ENCODE data around the gene DDX25. TPM values are rescaled to one million over a fixed set of nuclear protein-coding genes. Genes with fewer than 3 reads are reported as not detected.

DDX25 gene
- total RNA-seq, 1 experiment from 2014 or later = not detected

- TF ChIP-seq EZH2 (IDR thresholded peaks at IDR 0.05; ENCODE audit: low read length, unreplicated experiment) = no peak
- no peak for TF ChIP-seq CTCF (conservative IDR thresholded peaks at IDR 0.05; ENCODE audit: low read depth, low read length)
- TF ChIP-seq EZH2phosphoT487 (IDR thresholded peaks at IDR 0.05; ENCODE audit: borderline replicate concordance, low read length) = no peak
- H3K4me2 ChIP-seq (ENCODE audit: low read length) = no peak overlapping the region
- POLR2A ChIA-PET (ENCODE audit: unreplicated experiment) = no interaction called here
- no peaks in the 10 kb centered on the region for H3F3A ChIP-seq (ENCODE audit: low read length, unreplicated experiment)
- CTCF ChIA-PET = interaction anchor here (1.1 kb wide), 1 partner anchor 197 kb away, joined by 3 read pairs; no protein-coding TSS in a partner anchor
- H3K4me1 ChIP-seq (ENCODE audit: insufficient read depth, low read length) = no peaks in the 10 kb centered on the region
- DNase-seq (peak; percentile 11), ATAC-seq (no peak)
- H3K27ac ChIP-seq (ENCODE audit: low read length) = no peak overlapping the region
- no peak overlapping the region for H3K4me3 ChIP-seq (ENCODE audit: low read length)
- H3K79me2 ChIP-seq (ENCODE audit: low read length) = no peaks in the 10 kb centered on the region
- no peaks in the 10 kb centered on the region for H4K20me1 ChIP-seq (ENCODE audit: low read length)
- intact Hi-C loops (cut with micrococcal nuclease) = no loop called here
- no peaks in the 10 kb centered on the region for H3K9me3 ChIP-seq (ENCODE audit: low read length)
- no peak overlapping the region for H2AFZ ChIP-seq (ENCODE audit: low read length)
- peaks cover 23% of the 10 kb centered on the region for H3K27me3 ChIP-seq (ENCODE audit: low read length)
- H3K9ac ChIP-seq (ENCODE audit: low read length) = no peak overlapping the region
- no peaks in the 10 kb centered on the region for H3K9me2 ChIP-seq (replicated peaks; ENCODE audit: low read length)
- H3K36me3 ChIP-seq (ENCODE audit: low read depth, low read length) = no peaks in the 10 kb centered on the region
- no TSS peak for BruUV-seq (replicated peaks)
Observed at GRCh38 chr11:125916683-125917347, 12.5 kb downstream of the DDX25 start.

GRCh38 chr11:125918140-125918840 is 14.0 kb downstream of the DDX25 start:
- ATAC-seq (peak; percentile 48), DNase-seq (no peak)
- Histone ChIP-seq H3K27ac (ENCODE audit: low read length) (no peak overlapping the region), H3K4me1 (ENCODE audit: insufficient read depth, low read length) (no peaks in the 10 kb centered on the region), H3K9me2 (replicated peaks; ENCODE audit: low read length) (no peaks in the 10 kb centered on the region), H4K20me1 (ENCODE audit: low read length) (no peaks in the 10 kb centered on the region), H3K9me3 (ENCODE audit: low read length) (no peaks in the 10 kb centered on the region), H3K36me3 (ENCODE audit: low read depth, low read length) (no peaks in the 10 kb centered on the region), H2AFZ (ENCODE audit: low read length) (no peak overlapping the region), H3K4me3 (ENCODE audit: low read length) (no peak overlapping the region), H3K4me2 (ENCODE audit: low read length) (no peak overlapping the region), H3F3A (ENCODE audit: low read length, unreplicated experiment) (no peaks in the 10 kb centered on the region), H3K9ac (ENCODE audit: low read length) (no peak overlapping the region), H3K27me3 (ENCODE audit: low read length) (peaks cover 23% of the 10 kb centered on the region), H3K79me2 (ENCODE audit: low read length) (no peaks in the 10 kb centered on the region)
- POLR2A ChIA-PET (ENCODE audit: unreplicated experiment) = interaction anchor here (0.6 kb wide), 1 partner anchor 15 kb away, joined by 3 read pairs; the partner anchor contains the start of gene PUS3
- intact Hi-C loops (cut with micrococcal nuclease) = no loop called here
- CTCF ChIA-PET = interaction anchor here (1.0 to 1.1 kb wide), 3 partner anchors 143 to 276 kb away, joined by 3 read pairs; no protein-coding TSS in a partner anchor
- TF ChIP-seq EZH2 (IDR thresholded peaks at IDR 0.05; ENCODE audit: low read length, unreplicated experiment) (no peak), CTCF (conservative IDR thresholded peaks at IDR 0.05; ENCODE audit: low read depth, low read length) (peak; percentile 52)
- no TSS peak for BruUV-seq (replicated peaks)

GRCh38 chr11:125921042-125921441 is 16.7 kb downstream of the DDX25 start:
- CTCF ChIA-PET = no interaction called here
- no peak overlapping the region for H3K27ac ChIP-seq (ENCODE audit: low read length)
- H2AFZ ChIP-seq (ENCODE audit: low read length) = no peak overlapping the region
- H3K9ac ChIP-seq (ENCODE audit: low read length) = no peak overlapping the region
- H3K79me2 ChIP-seq (ENCODE audit: low read length) = no peaks in the 10 kb centered on the region
- TF ChIP-seq EZH2phosphoT487 (IDR thresholded peaks at IDR 0.05; ENCODE audit: borderline replicate concordance, low read length) = no peak
- no peak for TF ChIP-seq EZH2 (IDR thresholded peaks at IDR 0.05; ENCODE audit: low read length, unreplicated experiment)
- no peak for TF ChIP-seq CTCF (conservative IDR thresholded peaks at IDR 0.05; ENCODE audit: low read depth, low read length)
- no peak overlapping the region for H3K4me2 ChIP-seq (ENCODE audit: low read length)
- no peaks in the 10 kb centered on the region for H3F3A ChIP-seq (ENCODE audit: low read length, unreplicated experiment)
- DNase-seq (no peak), ATAC-seq (no peak)
- no peaks in the 10 kb centered on the region for H3K36me3 ChIP-seq (ENCODE audit: low read depth, low read length)
- intact Hi-C loops (cut with micrococcal nuclease) = loop anchor here (10.0 kb wide), 1 partner anchor 194 kb away; no protein-coding TSS in a partner anchor
- no TSS peak for BruUV-seq (replicated peaks)
- H3K4me3 ChIP-seq (ENCODE audit: low read length) = no peak overlapping the region
- POLR2A ChIA-PET (ENCODE audit: unreplicated experiment) = no interaction called here
- H3K9me3 ChIP-seq (ENCODE audit: low read length) = no peaks in the 10 kb centered on the region
- no peaks in the 10 kb centered on the region for H4K20me1 ChIP-seq (ENCODE audit: low read length)
- H3K9me2 ChIP-seq (replicated peaks; ENCODE audit: low read length) = no peaks in the 10 kb centered on the region
- H3K4me1 ChIP-seq (ENCODE audit: insufficient read depth, low read length) = no peaks in the 10 kb centered on the region
- peaks cover 20% of the 10 kb centered on the region for H3K27me3 ChIP-seq (ENCODE audit: low read length)
